H1 (cell line): Measurements from ENCODE around the gene SLIT3. TPM values are rescaled to one million over a fixed set of nuclear protein-coding genes. Genes with fewer than 3 reads are reported as not detected.

Source experiments
- CTCF ChIA-PET: fragments of 300-600 bp; sonication (Branson Sonifier 250); formaldehyde crosslinking; loops from one replicate; lab custom pipeline; 2021; ENCODE audit not compliant: partially characterized antibody; lab: Charles Lee
- POLR2A ChIA-PET: fragments of 300-600 bp; sonication (Branson Sonifier 250); formaldehyde crosslinking; loops from one replicate; lab custom pipeline; 2021; ENCODE audit warnings: inconsistent platforms; ENCODE audit not compliant: partially characterized antibody; lab: Charles Lee
- DNase-seq, 2 experiments: peaks; one replicate each; pipeline versions ENCODE4 v3.0.0 to v3.0.0-alpha.2; 2010 to 2022; ENCODE audit warnings: low spot score in 2 of 2, low read depth in 1 of 2, mixed read lengths in 1 of 2
- FAIRE-seq: peaks from 2 replicates; lab custom pipeline; 2011; peaks lifted over from hg19 to GRCh38; lab: Jason Lieb, UNC
- H2AFZ ChIP-seq: 2 replicates; pipeline ENCODE4 v1.8.1; 2012; ENCODE audit warnings: low read length, inconsistent platforms
- H2AK5ac ChIP-seq: 2 replicates; pipeline ENCODE4 v1.6.1; 2013; ENCODE audit warnings: low read depth, low read length
- H2BK120ac ChIP-seq: replicated peaks from 2 replicates; pipeline ENCODE3; 2013; ENCODE audit warnings: low read depth, low read length, inconsistent platforms
- H2BK12ac ChIP-seq: 2 replicates; pipeline ENCODE4 v1.6.1; 2013; ENCODE audit warnings: low read depth, low read length
- H2BK15ac ChIP-seq: 2 replicates; pipeline ENCODE4 v1.6.1; 2013; ENCODE audit warnings: low read length
- H2BK20ac ChIP-seq: 2 replicates; pipeline ENCODE4 v1.6.1; 2013; ENCODE audit warnings: low read length
- H2BK5ac ChIP-seq: 2 replicates; pipeline ENCODE4 v1.6.1; 2013; ENCODE audit warnings: low read depth, low read length
- H3K14ac ChIP-seq: 2 replicates; pipeline ENCODE4 v1.6.1; 2013; ENCODE audit warnings: inconsistent platforms; ENCODE audit not compliant: insufficient read length
- H3K18ac ChIP-seq: 2 replicates; pipeline ENCODE4 v1.6.1; 2013; ENCODE audit warnings: low read length; ENCODE audit errors: extremely low read depth
- H3K23ac ChIP-seq: 2 replicates; pipeline ENCODE4 v1.6.1; 2013; ENCODE audit warnings: inconsistent platforms; ENCODE audit not compliant: insufficient read length
- H3K23me2 ChIP-seq: 2 replicates; pipeline ENCODE4 v1.6.1; 2013; ENCODE audit warnings: low read depth, low read length
- H3K27ac ChIP-seq: 2 replicates; pipeline ENCODE4 v1.6.1; 2011; ENCODE audit warnings: low read depth, low read length, inconsistent platforms
- H3K27me3 ChIP-seq, 4 experiments: replicated peaks in 1 of 4; 1 replicate in 1 of 4; 2 replicates in 3 of 4; pipeline versions ENCODE4 v1.6.1 to v1.8.1; 2011 to 2013; ENCODE audit warnings: low read length in 3 of 4, mild to moderate bottlenecking in 3 of 4, inconsistent platforms in 2 of 4, mixed read lengths in 2 of 4, moderate library complexity in 1 of 4; ENCODE audit not compliant: control insufficient read depth in 3 of 4, insufficient read depth in 3 of 4; ENCODE audit errors: extremely low read depth in 1 of 4
- H3K36me3 ChIP-seq, 4 experiments: 2 replicates each; pipeline versions ENCODE4 v1.6.1 to v1.8.1; 2011 to 2013; ENCODE audit warnings: mild to moderate bottlenecking in 4 of 4, low read length in 3 of 4, moderate library complexity in 2 of 4, control low read depth in 1 of 4, inconsistent platforms in 1 of 4; ENCODE audit not compliant: insufficient read depth in 4 of 4, control insufficient read depth in 2 of 4
- H3K4ac ChIP-seq: replicated peaks from 2 replicates; pipeline ENCODE3; 2013; ENCODE audit warnings: low read length, low read depth, mixed read lengths, inconsistent platforms; ENCODE audit not compliant: insufficient read length
- H3K4me1 ChIP-seq, 4 experiments: replicated peaks in 1 of 4; 1 replicate in 1 of 4; 2 replicates in 3 of 4; pipeline versions ENCODE4 v1.6.1 to v1.8.1; 2011 to 2013; ENCODE audit warnings: low read length in 3 of 4, inconsistent platforms in 2 of 4, mixed read lengths in 1 of 4; ENCODE audit not compliant: insufficient read depth in 4 of 4, control insufficient read depth in 3 of 4
- H3K4me2 ChIP-seq, 2 experiments: 2 replicates each; pipeline versions ENCODE4 v1.6.1 to v1.8.1; 2011 to 2013; ENCODE audit warnings: low read depth in 2 of 2, low read length in 2 of 2, control low read depth in 1 of 2, inconsistent platforms in 1 of 2, mild to moderate bottlenecking in 1 of 2; ENCODE audit not compliant: insufficient read depth in 1 of 2
- H3K4me3 ChIP-seq, 4 experiments: fragments of 200-600, 300-600 bp in 1 of 4; sonication (generic), shearing (Covaris generic), sonication (Bioruptor Twin) in 1 of 4; 2 replicates each; pipeline versions ENCODE4 v1.5.1 to v1.8.1; 2011 to 2016; ENCODE audit warnings: low read length in 4 of 4, low read depth in 3 of 4, control low read depth in 2 of 4, inconsistent platforms in 2 of 4, mild to moderate bottlenecking in 2 of 4, mixed read lengths in 1 of 4, moderate library complexity in 1 of 4; ENCODE audit not compliant: insufficient read depth in 2 of 4; ENCODE audit errors: extremely low read depth in 1 of 4
- H3K56ac ChIP-seq: replicated peaks from 2 replicates; pipeline ENCODE3; 2013; ENCODE audit warnings: low read depth, mild to moderate bottlenecking, mixed read lengths, low read length, inconsistent platforms; ENCODE audit not compliant: insufficient read length
- H3K79me1 ChIP-seq: 2 replicates; pipeline ENCODE4 v1.6.1; 2013; ENCODE audit warnings: low read depth, low read length, control low read depth
- H3K79me2 ChIP-seq, 2 experiments: 2 replicates each; pipeline versions ENCODE4 v1.6.1 to v1.8.1; 2012 to 2013; ENCODE audit warnings: low read length in 2 of 2, mild to moderate bottlenecking in 2 of 2, inconsistent platforms in 1 of 2; ENCODE audit not compliant: insufficient read depth in 2 of 2, control insufficient read depth in 1 of 2
- H3K9ac ChIP-seq, 4 experiments: replicated peaks in 1 of 4; 1 replicate in 1 of 4; 2 replicates in 3 of 4; pipeline versions ENCODE4 v1.6.1 to v1.8.1; 2011 to 2013; ENCODE audit warnings: low read depth in 3 of 4, low read length in 3 of 4, control low read depth in 2 of 4, mild to moderate bottlenecking in 2 of 4, moderate library complexity in 2 of 4, inconsistent platforms in 1 of 4; ENCODE audit errors: extremely low read depth in 1 of 4
- H3K9me3 ChIP-seq, 2 experiments: 2 replicates each; pipeline versions ENCODE4 v1.6.1 to v1.8.1; 2012 to 2013; ENCODE audit warnings: mild to moderate bottlenecking in 2 of 2, moderate library complexity in 2 of 2, control low read depth in 1 of 2, inconsistent platforms in 1 of 2, low read depth in 1 of 2, low read length in 1 of 2, mixed read lengths in 1 of 2; ENCODE audit not compliant: insufficient read depth in 2 of 2
- H4K20me1 ChIP-seq, 2 experiments: replicated peaks in 1 of 2; 2 replicates each; pipeline versions ENCODE3 to v1.8.1; 2011 to 2013; ENCODE audit warnings: inconsistent platforms in 2 of 2, low read length in 2 of 2, mild to moderate bottlenecking in 1 of 2; ENCODE audit not compliant: insufficient read depth in 2 of 2, control insufficient read depth in 1 of 2
- H4K5ac ChIP-seq: 2 replicates; pipeline ENCODE4 v1.6.1; 2013; ENCODE audit warnings: low read length, low read depth, mixed read lengths, inconsistent platforms; ENCODE audit not compliant: insufficient read length
- H4K8ac ChIP-seq: 2 replicates; pipeline ENCODE4 v1.8.0; 2013; ENCODE audit warnings: mild to moderate bottlenecking, moderate library complexity, low read length, inconsistent platforms; ENCODE audit not compliant: insufficient read depth; ENCODE audit errors: extremely low read depth
- H4K91ac ChIP-seq: replicated peaks from 2 replicates; pipeline ENCODE3; 2013; ENCODE audit warnings: low read length, mixed read lengths, inconsistent platforms; ENCODE audit not compliant: insufficient read length
- BCL11A ChIP-seq, 2 experiments: IDR thresholded peaks; one replicate each; pipeline ENCODE4 v1.6.1; 2011; ENCODE audit warnings: low read depth in 2 of 2, low read length in 2 of 2, mild to moderate bottlenecking in 2 of 2
- KDM4A ChIP-seq: IDR thresholded peaks from one replicate; pipeline ENCODE4 v1.7.1; 2012; ENCODE audit warnings: low read depth, mild to moderate bottlenecking, moderate library complexity, low read length, inconsistent platforms; ENCODE audit not compliant: severe bottlenecking
- NANOG ChIP-seq: IDR thresholded peaks from 2 replicates; pipeline ENCODE4 v1.6.1; 2011; ENCODE audit warnings: low read length, low read depth, mild to moderate bottlenecking, inconsistent platforms; ENCODE audit not compliant: insufficient read depth, poor library complexity, severe bottlenecking
- POLR2A ChIP-seq, 2 experiments: IDR thresholded peaks; 1 replicate in 1 of 2; 2 replicates in 1 of 2; pipeline ENCODE4 v1.6.1; 2011; ENCODE audit warnings: low read depth in 2 of 2, low read length in 2 of 2, mild to moderate bottlenecking in 2 of 2; ENCODE audit errors: control extremely low read depth in 1 of 2
- WGBS, 2 experiments: shearing (Covaris generic) in 1 of 2; methylation state at CpG; one replicate each; pipeline versions ENCODE4 v1.1.6 to v1.1.7; 2013 to 2015; ENCODE audit warnings: low lambda C conversion rate in 2 of 2, mixed read lengths in 2 of 2, inconsistent platforms in 1 of 2, low coverage in 1 of 2, missing lambda C conversion rate in 1 of 2; ENCODE audit not compliant: insufficient replicate concordance in 2 of 2, insufficient coverage in 1 of 2, insufficient read length in 1 of 2; ENCODE audit errors: extremely low coverage in 1 of 2, missing lambda C conversion rate in 1 of 2; 5-methylcytosine and 5-hydroxymethylcytosine counted together
- polyA plus RNA-seq, 7 experiments: library from polyadenylated mRNA; depleted of rRNA in 3 of 7; stranded (reverse) in 5 of 7; unstranded in 2 of 7; fragments of >200 nt in 5 of 7; fragments of 200-250 nt in 2 of 7; gene quantifications; 1 replicate in 5 of 7; 2 replicates in 1 of 7; 4 replicates in 1 of 7; pipeline versions ENCODE4 v1.2.1 to v1.2.3, GENCODE V29; 2011 to 2013; ENCODE audit warnings: missing spikeins in 2 of 7, mixed read lengths in 2 of 7
- total RNA-seq: library from RNA; stranded (reverse); fragmentation: NEBNext Ultra II Directional; extraction: Animal tissue kit (Norgen Biotek cat#: 25700); gene quantifications from 2 replicates; pipeline ENCODE4 v1.2.1, GENCODE V29; 2021

Gene SLIT3
- total and polyA plus RNA-seq, 2 of the 8 experiments (the other 6 are each of a cell fraction or from before 2014, with no cell fraction given) = 1.1 to 1.2 TPM

DNA sequence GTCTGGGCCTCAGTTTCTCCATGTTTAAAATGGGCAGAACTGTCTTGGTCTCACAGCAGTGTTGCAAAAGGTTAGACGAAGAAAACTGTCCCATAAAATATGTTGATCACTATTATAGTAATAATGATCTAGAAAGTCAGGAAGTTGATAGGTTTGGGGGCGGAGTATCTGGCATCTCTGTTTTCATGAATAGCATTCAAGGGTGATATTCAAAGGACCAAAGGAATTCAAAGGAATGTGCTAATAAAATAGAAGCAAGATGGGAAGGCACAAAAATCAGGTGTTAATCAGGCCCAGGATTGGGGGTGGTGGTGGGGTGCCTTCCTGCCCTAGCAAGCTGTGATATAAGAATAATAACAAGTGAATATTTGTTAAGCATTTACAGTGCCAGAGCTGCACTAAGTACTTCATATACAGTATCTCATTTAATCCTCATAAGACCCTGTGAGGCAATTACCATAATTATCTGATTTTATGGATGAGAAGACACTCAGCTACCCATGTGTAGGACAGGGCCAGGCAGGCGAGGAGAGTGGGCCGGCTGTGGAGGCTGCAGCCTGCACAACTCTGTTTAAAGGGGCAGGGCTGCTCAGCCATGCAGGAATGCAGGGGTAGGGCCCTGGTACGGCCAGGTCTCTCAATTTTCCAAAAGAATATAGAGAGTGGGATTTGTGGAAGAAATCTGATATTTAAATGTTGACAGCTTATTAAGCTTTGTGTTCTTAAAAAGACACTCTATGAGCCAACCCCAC, 579.8 kb downstream of the SLIT3 start:
- FAIRE-seq = no peak
- H3K36me3 ChIP-seq = no peaks in the 10 kb centered on the region
- no peak overlapping the region for H2BK15ac ChIP-seq
- no peaks in the 10 kb centered on the region; the same call in 1 of the 2 replicates for H3K23me2 ChIP-seq
- H2BK120ac ChIP-seq = no peak overlapping the region
- no peaks in the 10 kb centered on the region for H3K79me2 ChIP-seq
- H2BK12ac ChIP-seq = no peak overlapping the region
- H3K23ac ChIP-seq = no peak overlapping the region
- TF ChIP-seq BCL11A (IDR thresholded peaks at IDR 0.05; ENCODE audit: low read depth in 2 of 2, low read length in 2 of 2) = no peak
- no peak for TF ChIP-seq KDM4A
- no peak for TF ChIP-seq NANOG
- no peak for TF ChIP-seq POLR2A (IDR thresholded peaks at IDR 0.05; ENCODE audit: control extremely low read depth in 1 of 2, low read depth in 2 of 2, low read length in 2 of 2)
- no peak overlapping the region for H2AFZ ChIP-seq
- no peak overlapping the region for H3K56ac ChIP-seq
- no peak overlapping the region for H2BK20ac ChIP-seq
- peaks cover 0 to 2% (median under 1%) of the 10 kb centered on the region in 4 experiments; a peak in 2 of 7 replicates for H3K4me1 ChIP-seq
- H4K8ac ChIP-seq = no peak overlapping the region
- H4K20me1 ChIP-seq = no peaks in the 10 kb centered on the region
- H3K14ac ChIP-seq = no peak overlapping the region
- no peaks in the 10 kb centered on the region for H3K27me3 ChIP-seq
- H3K9me3 ChIP-seq = no peaks in the 10 kb centered on the region
- no peak overlapping the region for H3K4me2 ChIP-seq
- CTCF ChIA-PET = interaction anchor here (0.7 to 2.6 kb wide), 6 partner anchors 9 to 225 kb away, joined by 3 to 9 read pairs (median 4); no protein-coding TSS in a partner anchor
- no peak overlapping the region for H2BK5ac ChIP-seq
- H3K9ac ChIP-seq = no peak overlapping the region
- no peak for DNase-seq
- no peak overlapping the region for H4K91ac ChIP-seq
- H3K18ac ChIP-seq = no peak overlapping the region
- H3K4ac ChIP-seq = no peak overlapping the region
- no peak overlapping the region for H4K5ac ChIP-seq
- WGBS, 2 experiments = 80% methylated on average over 5 of the region's 5 CpGs; no CpG with 5 or more reads in 1 of the 2 experiments
- no peaks in the 10 kb centered on the region for H3K79me1 ChIP-seq
- POLR2A ChIA-PET = no interaction called here
- no peak overlapping the region for H3K4me3 ChIP-seq
- H2AK5ac ChIP-seq = no peak overlapping the region
- H3K27ac ChIP-seq = no peak overlapping the region
